ENCODE data around the gene ACSS1. TPM values are rescaled to one million over a fixed set of nuclear protein-coding genes. Genes with fewer than 3 reads are reported as not detected.
A peak's percentile ranks its signal among the peaks of the same experiment; 100 is the strongest.
"Not testable (repeated sequence)": the region's sequence is repeated elsewhere in the genome, so short reads cannot be mapped to it uniquely, and the experiment has no call there.

The ACSS1 gene
- total RNA-seq, 2 experiments from 2014 or later = 15.2 to 16.2 TPM

DNA sequence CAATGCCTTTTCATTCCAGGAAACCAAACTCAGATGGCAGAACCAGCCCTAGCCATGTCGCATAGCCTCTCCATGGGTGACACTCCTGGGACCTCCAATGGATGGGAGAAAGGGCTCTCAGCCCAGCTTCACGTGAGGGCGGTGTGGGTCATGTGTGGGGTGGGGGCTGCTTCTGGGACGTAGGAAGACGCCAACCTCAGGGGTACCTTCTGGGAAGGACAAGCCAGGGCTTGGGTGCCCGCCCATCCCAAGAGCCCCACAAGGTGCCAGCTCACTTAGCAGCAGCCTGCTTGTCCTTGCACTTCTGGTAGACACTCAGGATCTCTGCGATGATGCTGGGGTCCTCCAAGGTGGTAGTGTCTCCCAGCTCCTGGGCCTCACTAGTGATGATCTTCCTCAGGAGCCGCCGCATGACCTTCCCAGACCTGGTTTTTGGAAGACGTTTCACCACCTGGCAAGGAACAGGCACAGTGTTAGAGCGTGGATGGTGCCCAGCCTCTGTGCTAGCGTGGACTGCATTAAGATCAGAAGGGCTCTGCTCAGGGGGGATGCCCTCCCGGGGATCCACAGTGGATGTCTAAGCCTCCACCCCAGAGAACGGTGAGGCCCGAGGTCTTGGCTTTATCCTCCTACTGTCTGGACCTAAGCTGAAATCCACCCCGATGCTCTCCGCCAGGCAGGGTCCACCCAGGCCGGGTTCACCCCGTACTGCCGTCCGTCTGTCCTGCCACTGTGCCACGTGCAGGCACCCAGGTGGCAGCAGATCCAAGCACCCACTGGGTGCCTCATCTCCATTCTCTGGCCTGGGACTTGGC, 50.2 kb downstream of the ACSS1 start:
- intact Hi-C loops (cut with micrococcal nuclease) = no loop called here
- no peaks in the 10 kb centered on the region for H3K9me3 Mint-ChIP-seq
- no peaks in the 10 kb centered on the region for H3K4me1 Mint-ChIP-seq (ENCODE audit: low read depth)
- no peak overlapping the region for H3K4me3 Mint-ChIP-seq
- no peaks in the 10 kb centered on the region for H3K27me3 Mint-ChIP-seq
- CTCF ChIA-PET = no interaction called here
- no peak overlapping the region for H3K27ac Mint-ChIP-seq
- peaks cover 19% of the 10 kb centered on the region for H3K36me3 Mint-ChIP-seq
- no peak for DNase-seq
- POLR2A ChIA-PET = no interaction called here

GRCh38 chr20:25006431-25007167, 51.3 kb downstream of the ACSS1 start:
- ChIA-PET CTCF (interaction anchor here (0.8 kb wide), 1 partner anchor 172 kb away, joined by 3 read pairs; no protein-coding TSS in a partner anchor), POLR2A (no interaction called here)
- no peak overlapping the region for H3K4me3 Mint-ChIP-seq
- H3K36me3 Mint-ChIP-seq = peaks cover 23% of the 10 kb centered on the region
- H3K27me3 Mint-ChIP-seq = no peaks in the 10 kb centered on the region
- no peaks in the 10 kb centered on the region for H3K9me3 Mint-ChIP-seq
- no peak for DNase-seq
- intact Hi-C loops (cut with micrococcal nuclease) = no loop called here
- no peak overlapping the region for H3K27ac Mint-ChIP-seq
- no peaks in the 10 kb centered on the region for H3K4me1 Mint-ChIP-seq (ENCODE audit: low read depth)

- Mint-ChIP-seq H3K27ac (no peak overlapping the region), H3K27me3 (no peaks in the 10 kb centered on the region), H3K4me3 (no peak overlapping the region), H3K36me3 (peaks cover 23% of the 10 kb centered on the region), H3K4me1 (ENCODE audit: low read depth) (no peaks in the 10 kb centered on the region), H3K9me3 (no peaks in the 10 kb centered on the region)
- ChIA-PET CTCF (interaction anchor here (0.8 kb wide), 1 partner anchor 173 kb away, joined by 3 read pairs; no protein-coding TSS in a partner anchor), POLR2A (no interaction called here)
- intact Hi-C loops (cut with micrococcal nuclease) = no loop called here
- no peak for DNase-seq
Measured at GRCh38 chr20:25005661-25006060, 52.3 kb downstream of the ACSS1 start.

DNA sequence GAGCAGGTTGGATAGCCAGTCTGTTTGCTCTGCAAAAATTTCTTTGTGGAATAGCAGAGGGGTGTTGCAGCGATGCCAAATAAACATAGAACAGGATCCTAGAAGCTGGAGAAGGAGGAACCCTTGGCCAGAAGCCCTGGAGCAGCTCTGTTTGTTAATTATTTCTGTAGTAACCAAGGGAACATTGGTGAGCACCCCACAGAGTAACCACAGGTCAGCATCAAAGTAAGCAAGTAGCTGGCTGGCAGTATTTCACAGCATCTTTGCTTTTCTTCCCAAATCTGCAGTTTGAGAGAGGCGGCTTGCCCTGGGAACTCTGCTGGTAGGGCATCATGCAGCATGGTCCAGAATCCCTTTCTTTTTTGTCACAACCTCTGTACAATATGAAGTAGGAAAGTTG, 52.7 kb downstream of the ACSS1 start:
- CTCF ChIA-PET = interaction anchor here (1.6 kb wide), 1 partner anchor 173 kb away, joined by 5 read pairs; no protein-coding TSS in a partner anchor

GRCh38 chr20:25003002-25003401, 54.9 kb downstream of the ACSS1 start:
- Mint-ChIP-seq H3K4me3 (no peak overlapping the region), H3K36me3 (peaks cover 23% of the 10 kb centered on the region), H3K9me3 (no peaks in the 10 kb centered on the region), H3K27ac (no peak overlapping the region), H3K27me3 (no peaks in the 10 kb centered on the region), H3K4me1 (ENCODE audit: low read depth) (peaks cover 5% of the 10 kb centered on the region)
- POLR2A ChIA-PET = no interaction called here
- intact Hi-C loops (cut with micrococcal nuclease) = no loop called here
- DNase-seq = no peak
- CTCF ChIA-PET = no interaction called here

More for the DNA sequence above, 52.7 kb downstream of the ACSS1 start:
- Mint-ChIP-seq H3K27me3 (no peaks in the 10 kb centered on the region), H3K4me1 (ENCODE audit: low read depth) (peaks cover 4% of the 10 kb centered on the region), H3K36me3 (peaks cover 23% of the 10 kb centered on the region), H3K27ac (no peak overlapping the region), H3K9me3 (no peaks in the 10 kb centered on the region), H3K4me3 (no peak overlapping the region)
- DNase-seq = no peak
- intact Hi-C loops (cut with micrococcal nuclease) = no loop called here
- POLR2A ChIA-PET = no interaction called here

- H3K9me3 Mint-ChIP-seq; CTCF ChIA-PET; H3K27ac Mint-ChIP-seq; H3K27me3 Mint-ChIP-seq; DNase-seq; intact Hi-C loops (cut with micrococcal nuclease); H3K4me3 Mint-ChIP-seq; POLR2A ChIA-PET; H3K4me1 Mint-ChIP-seq (ENCODE audit: low read depth): not testable (repeated sequence)
- H3K36me3 Mint-ChIP-seq = peaks cover 21% of the 10 kb centered on the region
Measured at GRCh38 chr20:25001323-25001722, 56.6 kb downstream of the ACSS1 start.

GRCh38 chr20:25000268-25000801, 57.6 kb downstream of the ACSS1 start:
- peak overlapping the region; percentile 47 for H3K27ac Mint-ChIP-seq
- H3K4me3 Mint-ChIP-seq = no peak overlapping the region
- peaks cover 5% of the 10 kb centered on the region for H3K4me1 Mint-ChIP-seq (ENCODE audit: low read depth)
- no peak for DNase-seq
- ChIA-PET POLR2A (no interaction called here), CTCF (interaction anchor here (2.1 to 3.1 kb wide), 2 partner anchors 65 to 179 kb away, joined by 12 to 18 read pairs; no protein-coding TSS in a partner anchor)
- peaks cover 13% of the 10 kb centered on the region for H3K36me3 Mint-ChIP-seq
- intact Hi-C loops (cut with micrococcal nuclease) = no loop called here
- no peaks in the 10 kb centered on the region for H3K27me3 Mint-ChIP-seq
- H3K9me3 Mint-ChIP-seq = no peaks in the 10 kb centered on the region

GRCh38 chr20:24999568-24999967, 58.4 kb downstream of the ACSS1 start:
- intact Hi-C loops (cut with micrococcal nuclease) = loop anchor here (10.0 kb wide), 1 partner anchor 315 kb away; no protein-coding TSS in a partner anchor
- DNase-seq = no peak
- peaks cover 13% of the 10 kb centered on the region for H3K36me3 Mint-ChIP-seq
- POLR2A ChIA-PET = no interaction called here
- H3K27me3 Mint-ChIP-seq = no peaks in the 10 kb centered on the region
- no peaks in the 10 kb centered on the region for H3K9me3 Mint-ChIP-seq
- no peak overlapping the region for H3K27ac Mint-ChIP-seq
- CTCF ChIA-PET = interaction anchor here (0.5 to 3.1 kb wide), 3 partner anchors 35 to 180 kb away, joined by 3 to 18 read pairs (median 12); no protein-coding TSS in a partner anchor
- H3K4me1 Mint-ChIP-seq (ENCODE audit: low read depth) = peaks cover 10% of the 10 kb centered on the region
- no peak overlapping the region for H3K4me3 Mint-ChIP-seq

DNA sequence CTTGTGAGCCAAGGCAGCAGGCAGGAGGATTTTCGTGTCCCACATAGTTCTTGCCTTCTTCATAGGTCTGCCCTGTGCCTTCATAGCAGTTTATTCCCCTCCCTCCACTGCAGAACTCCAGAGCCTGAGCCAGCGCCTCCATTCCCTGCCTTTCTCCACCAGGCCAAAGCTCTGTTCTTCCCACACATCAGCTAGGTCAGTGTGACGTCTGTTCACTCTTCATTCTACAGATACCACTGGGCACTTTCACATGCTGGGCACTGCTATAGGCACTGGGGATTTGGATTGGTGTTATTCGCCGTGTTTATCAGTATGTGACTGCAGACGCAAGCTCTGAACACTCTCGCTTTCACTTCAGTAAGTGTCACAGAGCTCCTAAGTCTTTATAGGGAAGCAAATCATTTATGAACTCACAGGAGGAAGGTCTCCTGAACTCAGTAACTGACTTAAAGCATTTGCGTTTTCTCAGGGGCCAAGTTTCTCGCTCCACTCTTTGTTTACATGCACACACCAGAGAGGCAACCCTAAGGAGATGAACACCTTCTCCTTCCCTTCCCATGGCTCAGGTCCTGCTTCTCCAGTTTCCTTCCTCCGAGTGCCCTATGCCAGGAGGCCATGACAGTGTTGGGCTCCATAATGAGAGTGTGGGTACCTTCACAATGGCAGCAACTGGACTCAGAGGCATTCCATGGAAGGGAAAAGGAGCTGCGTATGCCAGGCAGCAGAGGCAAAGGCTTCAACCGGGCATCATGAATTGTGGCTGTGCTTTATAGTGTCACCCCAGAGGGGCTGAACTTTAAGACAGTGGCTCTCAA, 59.1 kb downstream of the ACSS1 start:
- intact Hi-C loops (cut with micrococcal nuclease) = loop anchor here (10.0 kb wide), 1 partner anchor 316 kb away; no protein-coding TSS in a partner anchor

DNA sequence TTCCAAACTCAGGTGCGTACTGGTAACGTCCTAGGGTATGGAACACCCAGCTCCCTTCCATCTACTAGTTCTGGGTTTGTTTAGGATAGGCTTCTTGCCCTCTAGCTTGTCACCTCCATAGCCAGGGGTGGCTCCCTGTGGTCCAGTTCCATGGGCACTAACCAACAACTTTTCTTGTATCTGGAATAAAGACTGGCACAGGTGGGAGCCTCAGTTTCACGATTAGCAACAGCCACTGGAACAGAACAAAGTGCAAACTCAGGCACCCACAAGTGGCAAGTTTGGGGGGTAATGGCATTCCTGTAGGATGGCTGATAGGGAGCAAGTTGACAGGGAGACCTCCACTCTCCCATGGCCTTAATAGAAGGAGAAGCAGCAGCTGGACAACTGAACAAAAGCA, 59.8 kb downstream of the ACSS1 start:
- no peak overlapping the region for H3K4me3 Mint-ChIP-seq
- intact Hi-C loops (cut with micrococcal nuclease) = loop anchor here (10.0 kb wide), 1 partner anchor 317 kb away; no protein-coding TSS in a partner anchor
- POLR2A ChIA-PET = no interaction called here

More for the DNA sequence above, 59.1 kb downstream of the ACSS1 start:
- H3K9me3 Mint-ChIP-seq = no peaks in the 10 kb centered on the region
- no peak overlapping the region for H3K27ac Mint-ChIP-seq
- H3K4me3 Mint-ChIP-seq = no peak overlapping the region
- H3K27me3 Mint-ChIP-seq = no peaks in the 10 kb centered on the region
- H3K36me3 Mint-ChIP-seq = peaks cover 10% of the 10 kb centered on the region
- peaks cover 15% of the 10 kb centered on the region for H3K4me1 Mint-ChIP-seq (ENCODE audit: low read depth)
- ChIA-PET POLR2A (no interaction called here), CTCF (interaction anchor here (1.2 to 3.1 kb wide), 4 partner anchors 65 to 400 kb away, joined by 4 to 18 read pairs (median 8); no protein-coding TSS in a partner anchor)
- DNase-seq = no peak

More for the DNA sequence above, 59.8 kb downstream of the ACSS1 start:
- no peaks in the 10 kb centered on the region for H3K9me3 Mint-ChIP-seq
- peaks cover 20% of the 10 kb centered on the region for H3K4me1 Mint-ChIP-seq (ENCODE audit: low read depth)
- DNase-seq = no peak
- H3K27me3 Mint-ChIP-seq = no peaks in the 10 kb centered on the region
- CTCF ChIA-PET = interaction anchor here (1.2 to 3.1 kb wide), 4 partner anchors 65 to 401 kb away, joined by 4 to 18 read pairs (median 8); no protein-coding TSS in a partner anchor
- H3K27ac Mint-ChIP-seq = no peak overlapping the region
- peaks cover 7% of the 10 kb centered on the region for H3K36me3 Mint-ChIP-seq
